T-helper 9 cell (primary cell): Measurements from ENCODE around the gene PANX2.
"Not testable (repeated sequence)": the region's sequence is repeated elsewhere in the genome, so short reads cannot be mapped to it uniquely, and the experiment has no call there.

Experiments used
- DNase-seq: peaks from one replicate; pipeline ENCODE4 v3.0.0-alpha.2; 2020
- total RNA-seq, 2 donors: gene quantifications; one replicate each; lab custom pipeline; 2026; lab: John Stamatoyannopoulos, UW

The PANX2 gene
- total RNA-seq: 0 to 0.21 reads per million in 2 donors

- DNase-seq: no peak
Measured at GRCh38 chr22:50170453-50171318, at the start of gene PANX2. TSS of gene PANX2 (plus strand) at chr22:50170731. CDS start at chr22:50170731, 0 bp downstream.

GRCh38 chr22:50121202-50121740 is 49.3 kb upstream of the PANX2 start:
- no peak for DNase-seq

GRCh38 chr22:50123119-50123518 is 47.4 kb upstream of the PANX2 start:
- no peak for DNase-seq

- no peak for DNase-seq
Measured at GRCh38 chr22:50125029-50125428, 45.5 kb upstream of the PANX2 start.

GRCh38 chr22:50129121-50129736 is 41.3 kb upstream of the PANX2 start:
- DNase-seq: no peak

- DNase-seq: no peak
Measured at GRCh38 chr22:50131894-50132293, 38.6 kb upstream of the PANX2 start.

GRCh38 chr22:50134481-50134880 is 36.0 kb upstream of the PANX2 start:
- no peak for DNase-seq

- no peak for DNase-seq
Measured at GRCh38 chr22:50136581-50137015, 33.9 kb upstream of the PANX2 start.

GRCh38 chr22:50137277-50137676 is 33.3 kb upstream of the PANX2 start:
- DNase-seq: not testable (repeated sequence)

GRCh38 chr22:50138041-50138440 is 32.5 kb upstream of the PANX2 start:
- no peak for DNase-seq

- DNase-seq: no peak
Measured at GRCh38 chr22:50138988-50139387, 31.5 kb upstream of the PANX2 start.

GRCh38 chr22:50139843-50140415 is 30.6 kb upstream of the PANX2 start:
- DNase-seq: no peak

- no peak for DNase-seq
Measured at GRCh38 chr22:50140615-50141014, 29.9 kb upstream of the PANX2 start.

GRCh38 chr22:50141462-50141861 is 29.1 kb upstream of the PANX2 start:
- DNase-seq: no peak

GRCh38 chr22:50141891-50142363 is 28.6 kb upstream of the PANX2 start:
- no peak for DNase-seq

- no peak for DNase-seq
Measured at GRCh38 chr22:50143096-50143495, 27.4 kb upstream of the PANX2 start.

GRCh38 chr22:50144005-50144614 is 26.4 kb upstream of the PANX2 start:
- DNase-seq: no peak

- DNase-seq: no peak
Measured at GRCh38 chr22:50145721-50146438, 24.7 kb upstream of the PANX2 start.

- DNase-seq: no peak
Measured at GRCh38 chr22:50146439-50147238, 23.9 kb upstream of the PANX2 start.

- DNase-seq: not testable (repeated sequence)
Measured at GRCh38 chr22:50147258-50148165, 23.0 kb upstream of the PANX2 start.
